Activated T-helper 2 cell treated with anti-CD3 and anti-CD28 coated beads, Interferon-gamma antibody, Interleukin-2, Interleukin-4, amounts not matched to agents 10 μg/mL and 5 μg/mL and 100 μg/mL, durations not matched to agents 14 hours and 24 hours and 36 hours (primary cell): ENCODE measurements around the gene RAB6B. TPM values are rescaled to one million over a fixed set of nuclear protein-coding genes. Genes with fewer than 3 reads are reported as not detected.
"Not testable (repeated sequence)": the region's sequence is repeated elsewhere in the genome, so short reads cannot be mapped to it uniquely, and the experiment has no call there.

ENCODE experiments used
- DNase-seq: peaks from one replicate; pipeline ENCODE4 v3.0.0; 2021; ENCODE audit warnings: low spot score
- H3K27ac Mint-ChIP-seq: one replicate; pipeline ENCODE4 v1.8.0; 2021; ENCODE audit warnings: mixed read lengths
- H3K27me3 Mint-ChIP-seq: one replicate; pipeline ENCODE4 v1.8.0; 2021; ENCODE audit warnings: low read depth, mixed read lengths
- H3K36me3 Mint-ChIP-seq: one replicate; pipeline ENCODE4 v1.8.0; 2021; ENCODE audit warnings: low read depth, mixed read lengths
- H3K4me1 Mint-ChIP-seq: one replicate; pipeline ENCODE4 v1.8.0; 2021; ENCODE audit warnings: low read depth, mixed read lengths
- H3K4me3 Mint-ChIP-seq: one replicate; pipeline ENCODE4 v1.8.0; 2021; ENCODE audit warnings: low read depth, mild to moderate bottlenecking, moderate library complexity, mixed read lengths
- H3K9me3 Mint-ChIP-seq: one replicate; pipeline ENCODE4 v1.8.0; 2021; ENCODE audit warnings: mixed read lengths
- intact Hi-C: fragments of 100-400 bp; cut with micrococcal nuclease; formaldehyde crosslinking; loops from one replicate; pipeline ENCODE4 v1.15.1; 2023
- total RNA-seq: library from RNA; stranded (reverse); gene quantifications from 2 replicates; pipeline ENCODE4 v1.2.3, GENCODE V29; 2022

The RAB6B gene
- total RNA-seq, 1 donor from 2014 or later: 7.6 TPM

GRCh38 chr3:133799794-133800585, 95.7 kb downstream of the RAB6B start:
- H3K36me3 Mint-ChIP-seq: no peaks in the 10 kb centered on the region
- H3K27ac Mint-ChIP-seq: no peak overlapping the region
- no peak overlapping the region for H3K4me3 Mint-ChIP-seq
- H3K27me3 Mint-ChIP-seq: peaks cover 37% of the 10 kb centered on the region
- no peak for DNase-seq
- H3K9me3 Mint-ChIP-seq: peaks cover 3% of the 10 kb centered on the region
- H3K4me1 Mint-ChIP-seq: no peaks in the 10 kb centered on the region
- intact Hi-C loops: loop anchor here (10.0 kb wide), 1 partner anchor 1385 kb away; the partner anchor contains the start of gene DNAJC13

DNA sequence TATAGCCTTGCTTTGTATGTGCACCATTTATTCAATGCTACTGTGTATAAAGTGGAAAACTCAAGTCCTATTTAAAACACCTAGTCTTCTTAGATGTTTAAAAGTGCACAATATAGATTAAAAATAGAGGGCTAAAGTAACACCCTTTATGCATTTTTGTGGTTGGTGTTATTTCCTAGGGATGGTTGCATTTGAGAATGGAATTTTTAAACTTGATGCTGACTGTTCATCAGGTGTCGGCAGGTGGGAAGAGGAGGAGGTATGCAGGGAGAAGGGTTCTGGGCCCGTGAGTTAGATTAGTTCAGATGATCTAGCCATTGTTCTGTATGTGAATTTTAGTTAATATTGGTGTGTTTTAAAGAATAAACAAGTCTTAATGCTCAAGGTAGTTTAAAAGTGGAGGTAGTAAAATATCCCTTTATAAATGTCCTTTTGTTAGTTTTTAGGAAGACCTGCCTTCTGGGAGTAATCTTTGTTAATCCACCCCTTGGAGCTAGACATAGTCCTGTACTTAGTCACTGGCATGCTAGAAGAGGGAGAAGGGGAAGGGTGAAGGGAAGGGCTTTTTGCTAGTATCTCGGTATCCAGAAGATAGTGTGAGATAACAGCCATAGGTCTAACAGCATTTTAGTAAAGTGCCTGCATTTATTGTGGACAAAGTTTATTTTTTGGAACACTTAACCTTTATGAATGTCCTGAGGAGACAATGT, 98.1 kb downstream of the RAB6B start:
- Mint-ChIP-seq H3K4me3 (no peak overlapping the region), H3K36me3 (peaks cover 6% of the 10 kb centered on the region), H3K4me1 (no peaks in the 10 kb centered on the region), H3K9me3 (peaks cover 11% of the 10 kb centered on the region), H3K27ac (no peak overlapping the region), H3K27me3 (peaks cover 33% of the 10 kb centered on the region)
- DNase-seq: no peak
- intact Hi-C loops: no loop called here

DNA sequence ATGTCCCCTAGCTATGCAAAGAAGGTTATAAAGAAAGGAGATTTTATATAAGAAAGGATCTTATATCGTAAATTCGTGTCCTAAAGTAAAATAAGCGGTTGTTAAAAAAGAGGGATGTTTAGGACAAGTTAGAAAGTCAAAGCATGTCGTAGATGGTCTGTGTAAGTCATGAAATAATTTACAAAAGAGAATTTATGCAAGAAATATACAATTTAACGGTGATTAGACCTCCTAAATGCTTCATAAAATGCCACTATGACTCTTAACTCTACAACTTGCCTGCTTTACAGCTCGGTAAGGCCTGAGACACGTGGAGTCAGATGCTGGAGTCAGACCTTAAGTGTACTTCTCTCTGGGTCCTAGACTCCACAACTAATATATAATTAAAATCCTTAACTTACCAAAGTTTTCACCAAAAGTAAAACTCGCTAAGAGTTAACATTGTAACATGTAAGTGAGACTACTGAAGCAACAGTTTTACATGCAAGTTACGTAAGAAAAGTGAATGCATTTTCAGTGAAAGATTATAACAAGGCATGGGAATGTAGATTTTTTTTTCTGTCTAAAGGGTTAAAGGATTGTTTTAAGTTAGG, 103.4 kb downstream of the RAB6B start:
- peaks cover 5% of the 10 kb centered on the region for H3K27me3 Mint-ChIP-seq
- H3K4me1 Mint-ChIP-seq: no peaks in the 10 kb centered on the region
- intact Hi-C loops: no loop called here
- no peak overlapping the region for H3K4me3 Mint-ChIP-seq
- DNase-seq: no peak
- H3K27ac Mint-ChIP-seq: no peak overlapping the region
- peaks cover 35% of the 10 kb centered on the region for H3K9me3 Mint-ChIP-seq
- peaks cover 6% of the 10 kb centered on the region for H3K36me3 Mint-ChIP-seq

DNA sequence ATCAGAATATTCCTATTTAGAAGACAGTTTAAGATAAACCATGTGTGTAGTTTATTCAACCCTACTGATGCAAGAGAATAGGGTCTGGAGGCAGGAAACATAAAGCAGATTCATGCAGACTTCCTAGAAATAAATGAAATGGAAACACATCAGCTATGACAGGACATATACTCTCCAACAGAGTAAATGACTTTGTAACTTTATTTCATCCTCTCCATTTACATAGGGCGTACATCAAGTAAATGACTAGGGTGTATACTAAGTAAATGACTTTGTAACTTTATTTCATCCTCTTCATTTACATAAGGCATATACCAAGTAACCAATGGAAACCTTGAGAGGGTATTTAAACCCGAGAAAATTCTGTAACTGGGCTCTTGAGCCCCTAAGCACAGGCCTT, 107.7 kb downstream of the RAB6B start:
- H3K4me1 Mint-ChIP-seq: no peaks in the 10 kb centered on the region
- H3K27ac Mint-ChIP-seq: no peak overlapping the region
- H3K27me3 Mint-ChIP-seq: peaks cover 8% of the 10 kb centered on the region
- no peak for DNase-seq
- H3K9me3 Mint-ChIP-seq: peaks cover 28% of the 10 kb centered on the region
- peaks cover 4% of the 10 kb centered on the region for H3K36me3 Mint-ChIP-seq
- no peak overlapping the region for H3K4me3 Mint-ChIP-seq
- intact Hi-C loops: no loop called here

GRCh38 chr3:133783762-133784161, 111.9 kb downstream of the RAB6B start:
- no peak overlapping the region for H3K27ac Mint-ChIP-seq

DNA sequence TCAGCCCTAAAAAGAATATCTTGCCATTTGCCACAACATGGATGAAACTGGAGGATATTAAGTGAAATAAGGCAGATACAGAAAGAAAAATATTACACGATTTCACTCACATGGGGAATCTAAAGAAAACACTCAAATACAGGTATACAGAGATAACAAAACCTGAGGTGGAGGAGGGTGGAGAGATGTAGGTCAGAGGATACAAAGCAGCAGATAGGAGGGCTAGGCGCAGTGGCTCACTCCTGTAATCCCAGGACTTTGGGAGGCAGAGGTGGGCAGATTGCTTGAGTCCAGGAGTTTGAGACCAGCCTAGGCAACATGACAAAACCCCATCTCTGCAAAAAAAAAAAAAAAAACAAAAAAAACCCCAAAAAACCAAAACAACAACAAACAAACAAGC, 113.2 kb downstream of the RAB6B start:
- intact Hi-C loops: no loop called here
- H3K4me1 Mint-ChIP-seq: no peaks in the 10 kb centered on the region
- no peak overlapping the region for H3K4me3 Mint-ChIP-seq
- H3K36me3 Mint-ChIP-seq: no peaks in the 10 kb centered on the region
- peaks cover 23% of the 10 kb centered on the region for H3K27me3 Mint-ChIP-seq
- no peaks in the 10 kb centered on the region for H3K9me3 Mint-ChIP-seq
- DNase-seq: no peak
- H3K27ac Mint-ChIP-seq: no peak overlapping the region

More at GRCh38 chr3:133783762-133784161, 111.9 kb downstream of the RAB6B start:
- H3K4me1 Mint-ChIP-seq: no peaks in the 10 kb centered on the region
- H3K27me3 Mint-ChIP-seq: peaks cover 23% of the 10 kb centered on the region
- intact Hi-C loops: no loop called here
- DNase-seq: no peak
- no peaks in the 10 kb centered on the region for H3K36me3 Mint-ChIP-seq
- no peaks in the 10 kb centered on the region for H3K9me3 Mint-ChIP-seq
- no peak overlapping the region for H3K4me3 Mint-ChIP-seq

DNA sequence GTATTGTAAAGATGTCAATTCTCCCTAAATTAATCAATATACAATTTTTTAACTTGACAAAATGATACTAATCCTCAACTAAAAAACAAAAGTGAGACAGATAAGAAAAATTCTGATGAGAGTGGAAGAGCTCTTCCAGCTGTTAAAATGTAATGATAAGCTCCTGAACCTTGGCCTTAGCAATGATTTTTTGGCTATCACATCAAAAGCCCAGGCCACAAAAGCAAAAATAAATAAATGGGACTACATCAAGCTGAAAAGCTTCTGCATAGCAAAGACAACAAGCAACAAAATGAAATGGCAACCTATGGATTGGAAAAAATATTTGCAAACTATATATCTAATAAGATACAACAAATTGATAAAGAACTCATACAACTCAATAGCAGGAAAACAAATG, 114.1 kb downstream of the RAB6B start:
- no peak overlapping the region for H3K27ac Mint-ChIP-seq
- intact Hi-C loops: no loop called here
- H3K9me3 Mint-ChIP-seq: no peaks in the 10 kb centered on the region
- DNase-seq: no peak
- H3K36me3 Mint-ChIP-seq: no peaks in the 10 kb centered on the region
- peaks cover 20% of the 10 kb centered on the region for H3K27me3 Mint-ChIP-seq
- H3K4me1 Mint-ChIP-seq: no peaks in the 10 kb centered on the region
- no peak overlapping the region for H3K4me3 Mint-ChIP-seq

DNA sequence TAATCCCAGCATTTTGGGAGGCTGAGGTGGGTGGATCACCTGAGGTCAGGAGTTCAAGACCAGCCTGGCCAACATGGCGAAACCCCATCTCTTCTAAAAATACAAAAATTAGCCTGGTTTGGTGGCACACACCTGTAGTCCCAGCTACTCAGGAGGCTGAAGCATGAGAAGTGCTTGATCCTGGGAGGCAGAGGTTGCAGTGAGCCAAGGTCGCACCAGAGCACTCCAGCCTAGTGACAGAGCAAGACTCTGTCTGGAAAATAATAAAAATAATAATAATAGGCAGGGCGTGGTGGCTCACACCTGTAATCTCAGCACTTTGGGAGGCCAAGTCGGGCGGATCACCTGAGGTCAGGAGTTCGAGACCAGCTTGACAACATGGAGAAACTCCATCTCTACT, 114.9 kb downstream of the RAB6B start:
- H3K4me3 Mint-ChIP-seq, H3K4me1 Mint-ChIP-seq, H3K36me3 Mint-ChIP-seq, H3K27ac Mint-ChIP-seq, DNase-seq, intact Hi-C loops, H3K9me3 Mint-ChIP-seq: not testable (repeated sequence)
- H3K27me3 Mint-ChIP-seq: peaks cover 20% of the 10 kb centered on the region

GRCh38 chr3:133779626-133780203, 116.0 kb downstream of the RAB6B start:
- intact Hi-C loops: no loop called here
- no peak for DNase-seq
- peaks cover 20% of the 10 kb centered on the region for H3K27me3 Mint-ChIP-seq

DNA sequence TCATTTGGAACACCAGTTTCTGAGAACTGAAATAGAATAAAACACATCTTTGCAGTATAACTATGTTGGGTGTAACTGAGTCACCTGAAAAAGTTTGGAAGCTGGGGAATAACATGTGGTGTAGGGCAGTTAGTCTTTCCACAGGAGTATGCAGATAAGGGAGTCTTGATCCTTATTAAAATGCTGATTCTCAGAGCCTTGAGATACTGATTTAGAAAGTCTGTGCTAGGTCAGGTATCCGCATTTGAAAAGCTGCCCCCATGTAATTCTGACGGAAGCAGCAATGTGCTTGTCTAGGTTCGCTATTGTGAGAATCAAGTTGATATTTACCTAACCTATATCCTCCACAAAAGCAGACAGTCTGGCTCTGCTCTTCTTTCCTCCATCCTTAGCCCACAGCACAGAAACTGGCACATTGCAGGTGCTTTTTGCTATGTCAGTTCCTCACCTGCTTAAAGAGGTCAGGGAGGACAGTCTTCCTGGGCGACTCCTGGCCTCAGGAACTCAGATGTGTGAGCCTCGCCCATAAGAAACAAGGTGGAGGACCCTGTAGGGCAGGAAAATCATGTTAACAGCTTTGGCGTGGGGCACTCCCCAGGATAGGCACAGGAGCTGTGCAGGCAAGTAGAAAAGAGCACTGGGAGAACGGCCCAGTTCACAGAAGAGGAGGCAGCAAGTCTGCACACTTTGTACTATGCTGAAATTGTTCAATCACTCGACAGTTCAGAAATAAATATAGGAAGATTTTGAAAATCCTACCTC, 117.7 kb downstream of the RAB6B start:
- intact Hi-C loops: no loop called here
- Mint-ChIP-seq H3K27ac (no peak overlapping the region), H3K27me3 (peaks cover 16% of the 10 kb centered on the region), H3K36me3 (no peaks in the 10 kb centered on the region), H3K4me1 (no peaks in the 10 kb centered on the region), H3K9me3 (no peaks in the 10 kb centered on the region), H3K4me3 (no peak overlapping the region)
- no peak for DNase-seq

More at GRCh38 chr3:133779626-133780203, 116.0 kb downstream of the RAB6B start:
- H3K4me1 Mint-ChIP-seq: no peaks in the 10 kb centered on the region
- no peaks in the 10 kb centered on the region for H3K9me3 Mint-ChIP-seq
- H3K4me3 Mint-ChIP-seq: no peak overlapping the region
- H3K27ac Mint-ChIP-seq: no peak overlapping the region
- no peaks in the 10 kb centered on the region for H3K36me3 Mint-ChIP-seq

GRCh38 chr3:133776794-133777438, 118.8 kb downstream of the RAB6B start:
- Mint-ChIP-seq H3K4me1 (no peaks in the 10 kb centered on the region), H3K36me3 (no peaks in the 10 kb centered on the region), H3K27ac (no peak overlapping the region), H3K9me3 (no peaks in the 10 kb centered on the region), H3K27me3 (peaks cover 7% of the 10 kb centered on the region), H3K4me3 (no peak overlapping the region)
- intact Hi-C loops: no loop called here
- DNase-seq: no peak

DNA sequence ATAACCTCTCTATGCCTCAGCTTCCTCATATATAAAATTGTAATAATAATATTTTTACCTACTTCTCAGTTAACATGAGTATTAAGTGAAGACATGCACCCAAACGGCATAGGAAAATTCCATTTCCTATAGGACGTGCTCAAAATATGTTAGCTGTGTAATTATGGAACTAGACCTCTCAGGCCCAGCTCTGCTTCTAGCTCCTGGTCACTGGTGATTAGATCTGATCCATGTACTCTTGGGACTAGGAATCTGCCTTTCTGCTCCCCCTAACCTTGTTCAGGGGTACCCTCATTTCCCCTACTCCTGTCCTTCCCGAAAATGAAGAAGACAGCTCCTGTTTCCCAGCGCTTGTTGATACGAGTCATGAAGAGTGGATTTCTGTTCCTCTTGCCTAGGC, 119.8 kb downstream of the RAB6B start:
- intact Hi-C loops: no loop called here
- Mint-ChIP-seq H3K4me1 (no peaks in the 10 kb centered on the region), H3K4me3 (no peak overlapping the region), H3K36me3 (no peaks in the 10 kb centered on the region), H3K27me3 (peaks cover 1% of the 10 kb centered on the region), H3K27ac (no peak overlapping the region), H3K9me3 (no peaks in the 10 kb centered on the region)
- no peak for DNase-seq
